IPS-NIHi7 (cell line): ENCODE data around the gene ZKSCAN4.

Experiments used
- DNase-seq: peaks from one replicate; pipeline ENCODE4 v3.0.0; 2012; ENCODE audit warnings: mixed read lengths; ENCODE audit errors: extremely low spot score

Gene ZKSCAN4

DNA sequence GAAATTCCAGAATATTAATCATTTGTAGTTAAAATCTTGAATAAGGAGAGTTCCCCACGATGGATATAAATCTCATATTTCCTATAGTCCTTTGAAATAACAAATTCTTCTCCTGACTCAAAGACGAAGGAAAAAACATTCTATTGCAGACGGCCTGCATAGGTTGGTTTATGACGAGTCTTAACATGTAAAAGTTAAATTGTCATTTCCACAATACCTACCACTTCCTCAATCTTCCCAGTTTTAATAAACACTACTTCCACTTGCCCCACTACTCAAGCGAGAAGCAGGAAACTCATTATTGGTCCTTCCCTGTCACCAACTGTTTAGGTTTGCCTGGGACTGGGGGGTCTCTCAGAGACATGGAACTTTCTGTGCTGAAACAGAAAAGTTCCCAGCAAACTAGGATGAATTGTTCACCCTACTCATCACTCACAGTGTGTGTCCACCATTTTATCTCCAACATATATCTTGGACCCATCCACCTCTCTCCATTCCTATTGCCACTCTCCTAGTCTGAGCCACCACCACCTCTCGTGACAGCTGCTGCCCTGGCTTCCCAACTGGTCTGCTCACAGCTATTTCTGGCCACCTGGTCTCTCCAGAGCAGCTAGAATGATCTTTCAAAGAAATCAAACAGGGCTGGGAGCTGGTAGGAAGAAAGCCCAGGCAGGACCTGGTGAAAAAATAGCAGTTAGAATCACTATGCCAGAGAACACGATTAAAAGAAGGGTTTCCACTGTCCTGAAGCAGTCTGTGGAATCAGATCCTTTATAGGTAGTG, 42.1 kb downstream of the ZKSCAN4 start:
- no peak for DNase-seq

DNA sequence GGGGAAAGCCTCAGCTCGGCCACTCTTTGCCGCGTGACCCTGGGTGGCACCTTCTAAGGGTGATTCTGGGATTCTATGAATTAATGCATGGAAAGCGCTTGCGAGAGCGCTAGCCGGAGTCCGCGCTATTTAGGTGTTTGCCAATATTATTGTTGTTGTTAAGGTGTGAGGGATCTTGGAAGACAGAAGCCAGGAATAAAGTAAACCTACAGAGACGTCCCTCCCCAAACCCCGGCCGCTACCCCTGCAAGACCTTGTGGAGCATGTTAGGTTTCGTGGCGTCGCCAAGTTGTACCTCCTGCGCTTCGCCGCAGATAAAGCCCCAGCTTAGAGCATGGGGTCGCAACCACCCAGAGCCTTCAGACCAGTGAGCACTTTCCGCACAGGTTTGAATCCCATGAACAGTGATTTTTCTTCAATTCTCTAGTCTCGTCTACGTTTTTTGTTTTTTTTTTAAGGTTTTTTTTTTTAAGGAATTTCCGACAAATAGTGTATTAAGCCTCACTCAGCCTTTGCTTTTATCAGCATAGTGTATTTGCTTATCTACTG, 43.9 kb downstream of the ZKSCAN4 start:
- DNase-seq, result peak; percentile 40

- DNase-seq, result peak; percentile 79
Observed at GRCh38 chr6:28207510-28208110, 44.5 kb downstream of the ZKSCAN4 start.

DNA sequence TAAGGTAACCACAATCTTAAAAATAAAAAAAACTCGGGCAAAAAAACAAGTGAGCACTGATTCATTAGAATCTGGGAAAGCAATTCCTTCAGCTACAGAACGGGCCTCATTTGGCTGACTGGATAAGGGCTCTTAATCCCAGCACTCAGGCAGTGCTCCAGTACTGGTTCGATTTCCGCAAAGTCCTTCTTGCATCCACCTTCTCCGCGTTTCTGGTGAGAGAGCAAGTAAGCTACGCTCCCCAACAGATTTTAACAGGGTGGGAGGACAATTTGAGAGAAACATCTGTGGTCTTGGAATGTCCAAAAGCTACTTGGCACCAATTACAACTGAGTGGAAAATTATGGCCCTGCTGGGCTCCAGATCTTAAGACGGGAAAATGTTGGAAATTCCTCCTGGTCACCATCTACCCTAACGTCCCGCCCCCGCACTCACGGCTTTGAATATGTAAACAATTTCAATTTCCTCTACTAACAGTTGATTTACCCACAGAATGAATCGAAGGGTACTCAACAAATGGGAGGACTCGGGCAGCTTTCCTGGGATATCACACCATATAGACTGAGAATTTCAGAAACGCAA, 45.0 kb downstream of the ZKSCAN4 start:
- DNase-seq, result peak; percentile 43

DNA sequence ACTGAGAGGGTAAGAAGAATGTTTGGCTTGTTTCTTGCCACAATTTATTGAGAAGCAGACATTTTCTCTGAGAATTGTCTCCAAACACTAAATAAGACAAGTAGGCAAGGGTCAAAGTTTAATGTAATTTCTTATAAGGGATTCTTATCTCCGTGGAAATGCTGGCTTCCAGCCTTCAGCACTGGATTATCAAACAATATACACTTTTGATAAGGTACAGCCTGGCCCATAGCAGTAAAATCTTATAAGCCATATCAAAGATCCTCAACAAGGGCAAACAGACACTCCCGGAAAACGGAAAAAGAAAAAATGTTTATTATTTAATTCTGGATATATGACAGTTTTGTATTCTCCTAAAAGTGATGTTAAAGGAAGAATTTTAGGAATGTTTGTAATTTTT, 45.5 kb downstream of the ZKSCAN4 start:
- DNase-seq, result no peak

DNA sequence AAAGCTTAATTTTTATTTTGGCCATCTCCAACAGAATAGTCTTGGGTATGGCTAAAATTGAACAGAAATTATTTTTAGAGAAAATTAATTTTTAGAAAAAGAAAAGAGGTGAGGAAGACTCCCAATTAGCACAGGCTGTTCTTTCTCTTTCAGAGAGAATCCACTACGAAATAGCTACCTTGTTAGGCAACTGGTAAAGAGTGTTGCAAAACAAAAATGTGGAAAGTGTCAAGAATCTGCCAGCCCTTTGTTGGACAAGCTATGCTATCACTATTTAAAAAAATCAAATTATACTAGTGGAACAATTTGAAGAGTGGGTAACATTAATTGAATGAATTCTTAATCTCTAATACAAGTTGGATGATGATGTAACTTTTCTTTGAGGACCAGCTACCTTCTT, 46.2 kb downstream of the ZKSCAN4 start:
- DNase-seq, result no peak

DNA sequence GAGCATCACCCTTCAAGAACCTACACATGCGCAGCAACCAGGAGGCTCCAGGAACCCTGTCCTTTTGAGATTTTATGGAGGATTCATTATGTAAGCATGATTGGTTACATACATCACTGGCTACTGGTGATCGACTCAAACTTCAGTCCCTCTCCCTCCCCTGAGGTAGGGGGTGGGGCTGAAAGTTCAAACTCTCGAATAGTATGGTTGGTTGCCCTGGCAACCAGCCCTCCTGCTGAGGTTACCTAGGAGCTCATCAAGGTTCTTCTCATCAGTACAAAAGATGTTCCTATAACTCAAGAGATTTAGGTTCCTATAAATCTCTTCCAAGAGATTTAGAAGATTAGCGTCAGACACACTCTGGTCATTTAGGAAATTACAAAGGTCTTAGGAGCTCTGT, 48.9 kb downstream of the ZKSCAN4 start:
- DNase-seq, result peak; percentile 68

DNA sequence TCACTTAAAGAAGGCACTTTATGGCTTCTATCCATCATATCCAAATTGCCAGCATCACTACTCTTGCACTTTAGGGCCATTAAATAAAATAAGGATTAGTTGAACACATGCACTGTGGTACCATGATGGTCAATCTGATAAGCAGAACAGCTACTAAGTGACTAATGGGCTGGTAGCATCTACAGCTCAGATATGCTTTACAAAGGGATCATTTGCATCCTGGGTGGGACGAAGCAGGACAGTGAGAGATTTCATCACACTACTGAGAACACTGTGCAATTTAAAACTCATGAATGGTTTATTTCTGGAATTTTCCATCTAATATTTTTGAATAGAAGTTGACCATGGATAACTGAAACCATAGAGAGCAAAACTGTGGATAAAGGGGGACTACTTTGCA, 52.0 kb downstream of the ZKSCAN4 start:
- DNase-seq, result no peak
